K562 (cell line): ENCODE results near the gene IFNGR1. TPM values are rescaled to one million over a fixed set of nuclear protein-coding genes. Genes with fewer than 3 reads are reported as not detected.
A peak's percentile ranks its signal among the peaks of the same experiment; 100 is the strongest.

ENCODE experiments used
- ATF6 ChIP-seq: sonication (generic); formaldehyde crosslinking; IDR thresholded peaks from 2 replicates; pipeline ENCODE4 v1.4.0; 2020; ENCODE audit warnings: mild to moderate bottlenecking, missing genetic modification reagents
- CAMTA2 ChIP-seq: fragments of 250-450 bp; sonication (Bioruptor Pico); conservative IDR thresholded peaks from 2 replicates; pipeline ENCODE4 v1.5.1; 2022
- CBFA2T2 ChIP-seq: fragments of 450-650 bp; conservative IDR thresholded peaks from 2 replicates; pipeline ENCODE4 v1.6.1; 2017; ENCODE audit warnings: mild to moderate bottlenecking
- CREM ChIP-seq: IDR thresholded peaks from 2 replicates; pipeline ENCODE4 v1.6.1; 2014; ENCODE audit warnings: antibody characterized with exemption, low read depth
- EP400 ChIP-seq: fragments of 450-650 bp; IDR thresholded peaks from 2 replicates; pipeline ENCODE4 v1.6.1; 2017; ENCODE audit warnings: antibody characterized with exemption, mild to moderate bottlenecking, moderate library complexity
- FOS ChIP-seq: IDR thresholded peaks from 3 replicates; pipeline ENCODE4 v1.6.1; 2011; ENCODE audit not compliant: insufficient read length; ENCODE audit errors: extremely low read depth
- GABPB1 ChIP-seq: sonication (generic); formaldehyde crosslinking; IDR thresholded peaks from 2 replicates; pipeline ENCODE4 v1.8.0; 2022; ENCODE audit warnings: mild to moderate bottlenecking, missing genetic modification reagents
- HIVEP1 ChIP-seq: fragments of 250-450 bp; sonication (Bioruptor Pico); IDR thresholded peaks from 2 replicates; pipeline ENCODE4 v1.4.0; 2020; ENCODE audit warnings: mild to moderate bottlenecking
- HMG20B ChIP-seq: fragments of 250-450 bp; sonication (Bioruptor Pico); IDR thresholded peaks from 2 replicates; pipeline ENCODE4 v1.5.0; 2021; ENCODE audit warnings: mild to moderate bottlenecking
- HNRNPLL ChIP-seq: fragments of 200-400 bp; formaldehyde crosslinking; IDR thresholded peaks from 2 replicates; pipeline ENCODE4 v1.6.1; 2017; ENCODE audit warnings: low read length, low read depth, mild to moderate bottlenecking; ENCODE audit not compliant: poor library complexity, severe bottlenecking
- JUNB ChIP-seq: fragments of 450-650 bp; formaldehyde crosslinking; conservative IDR thresholded peaks from 2 replicates; pipeline ENCODE4 v1.4.0; 2020; ENCODE audit warnings: mild to moderate bottlenecking
- MTA3 ChIP-seq: fragments of 450-650 bp; formaldehyde crosslinking; IDR thresholded peaks from 2 replicates; pipeline ENCODE4 v1.6.1; 2017; ENCODE audit warnings: mild to moderate bottlenecking, borderline replicate concordance
- PHB2 ChIP-seq: fragments of 450-650 bp; IDR thresholded peaks from 2 replicates; pipeline ENCODE4 v1.6.1; 2017; ENCODE audit warnings: low read depth
- PML ChIP-seq: IDR thresholded peaks from 2 replicates; pipeline ENCODE4 v1.6.1; 2012; ENCODE audit warnings: low read length, inconsistent platforms
- RBM14 ChIP-seq: fragments of 200-400 bp; formaldehyde crosslinking; IDR thresholded peaks from 2 replicates; pipeline ENCODE4 v1.6.1; 2018; ENCODE audit warnings: low read depth, mild to moderate bottlenecking, low read length, moderate library complexity, borderline replicate concordance; ENCODE audit not compliant: insufficient read depth
- RBM34 ChIP-seq: fragments of 200-400 bp; formaldehyde crosslinking; IDR thresholded peaks from 2 replicates; pipeline ENCODE4 v1.6.1; 2018; ENCODE audit warnings: low read length, borderline replicate concordance; ENCODE audit not compliant: insufficient read depth
- SMAD4 ChIP-seq: fragments of 250-450 bp; sonication (Bioruptor Pico); conservative IDR thresholded peaks from 2 replicates; pipeline ENCODE4 v1.8.0; 2021; ENCODE audit warnings: inconsistent platforms, mild to moderate bottlenecking, moderate library complexity
- SMARCA4 ChIP-seq: fragments of 450-650 bp; IDR thresholded peaks from 2 replicates; pipeline ENCODE4 v1.6.1; 2016
- ZC3H8 ChIP-seq: fragments of 450-650 bp; IDR thresholded peaks from 2 replicates; pipeline ENCODE4 v1.6.1; 2017
- ZFP36 ChIP-seq: fragments of 150-350 bp; IDR thresholded peaks from 2 replicates; pipeline ENCODE4 v1.6.1; 2018; ENCODE audit warnings: low read length, low read depth; ENCODE audit not compliant: partially characterized antibody
- ZFX ChIP-seq: sonication (generic); formaldehyde crosslinking; IDR thresholded peaks from 2 replicates; pipeline ENCODE4 v1.8.0; 2022; ENCODE audit warnings: mild to moderate bottlenecking, missing genetic modification reagents, moderate library complexity
- ZKSCAN1 ChIP-seq: fragments of 150-350 bp; IDR thresholded peaks from 2 replicates; pipeline ENCODE4 v1.6.1; 2016; ENCODE audit warnings: low read depth, low read length
- ZNF282 ChIP-seq: sonication (generic); formaldehyde crosslinking; IDR thresholded peaks from 2 replicates; pipeline ENCODE4 v1.8.1; 2023; ENCODE audit warnings: missing genetic modification reagents
- ZNF764 ChIP-seq: fragments of 250-450 bp; sonication (Bioruptor Pico); IDR thresholded peaks from 2 replicates; pipeline ENCODE4 v1.4.0; 2020; ENCODE audit warnings: low read depth, mild to moderate bottlenecking, moderate library complexity
- polyA plus RNA-seq, 8 experiments: library from polyadenylated mRNA; depleted of rRNA in 4 of 8; stranded (reverse) in 5 of 8; unstranded in 3 of 8; fragments of >200 nt; fragmentation: Nextera tagmentation in 2 of 8; fragmentation: Illumina TruSeq in 1 of 8; extraction: Ambion mirVana in 2 of 8; extraction: Trizol in 1 of 8; gene quantifications; 2 replicates each; pipeline versions ENCODE4 v1.2.1 to v1.2.3, GENCODE V29; 2011 to 2014; ENCODE audit warnings: inconsistent platforms in 1 of 8, missing spikeins in 1 of 8
- total RNA-seq, 7 experiments: library from RNA; depleted of rRNA in 6 of 7; stranded (reverse); fragments of >200 nt in 6 of 7; fragmentation: Illumina TruSeq in 2 of 7; extraction: Trizol in 2 of 7; gene quantifications; 2 replicates each; pipeline versions ENCODE4 v1.2.1 to v1.2.3, GENCODE V29; 2011 to 2021; ENCODE audit warnings: low replicate concordance in 1 of 7
- TF ChIP-seq, protein P1 (sequence below), 3 experiments: IDR thresholded peaks in 2 of 3; conservative IDR thresholded peaks in 1 of 3; 2 replicates each; pipeline ENCODE4 v1.5.1; 2011 to 2012; ENCODE audit warnings: low read length in 3 of 3, mild to moderate bottlenecking in 3 of 3, control low read depth in 2 of 3, improper control_type of control experiment in 1 of 3, inconsistent platforms in 1 of 3, low read depth in 1 of 3, mixed read lengths in 1 of 3, moderate library complexity in 1 of 3; ENCODE audit not compliant: insufficient read depth in 2 of 3
- TF ChIP-seq, protein P2 (sequence below): IDR thresholded peaks from 2 replicates; pipeline ENCODE4 v1.6.1; 2016; ENCODE audit warnings: missing genetic modification characterization, missing compliant biosample characterization

Gene IFNGR1
- total and polyA plus RNA-seq, 9 of the 15 experiments (the other 6 are each of a cell fraction or from before 2014, with no cell fraction given), result 14.7 to 47.0 (median 26.7) TPM

GRCh38 chr6:137170266-137171052 lies 48.7 kb downstream of the IFNGR1 start (continued):
- TF ChIP-seq, protein P1, sequence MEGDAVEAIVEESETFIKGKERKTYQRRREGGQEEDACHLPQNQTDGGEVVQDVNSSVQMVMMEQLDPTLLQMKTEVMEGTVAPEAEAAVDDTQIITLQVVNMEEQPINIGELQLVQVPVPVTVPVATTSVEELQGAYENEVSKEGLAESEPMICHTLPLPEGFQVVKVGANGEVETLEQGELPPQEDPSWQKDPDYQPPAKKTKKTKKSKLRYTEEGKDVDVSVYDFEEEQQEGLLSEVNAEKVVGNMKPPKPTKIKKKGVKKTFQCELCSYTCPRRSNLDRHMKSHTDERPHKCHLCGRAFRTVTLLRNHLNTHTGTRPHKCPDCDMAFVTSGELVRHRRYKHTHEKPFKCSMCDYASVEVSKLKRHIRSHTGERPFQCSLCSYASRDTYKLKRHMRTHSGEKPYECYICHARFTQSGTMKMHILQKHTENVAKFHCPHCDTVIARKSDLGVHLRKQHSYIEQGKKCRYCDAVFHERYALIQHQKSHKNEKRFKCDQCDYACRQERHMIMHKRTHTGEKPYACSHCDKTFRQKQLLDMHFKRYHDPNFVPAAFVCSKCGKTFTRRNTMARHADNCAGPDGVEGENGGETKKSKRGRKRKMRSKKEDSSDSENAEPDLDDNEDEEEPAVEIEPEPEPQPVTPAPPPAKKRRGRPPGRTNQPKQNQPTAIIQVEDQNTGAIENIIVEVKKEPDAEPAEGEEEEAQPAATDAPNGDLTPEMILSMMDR (IDR thresholded peaks at IDR 0.05 in 2 of 3, conservative IDR thresholded peaks at IDR 0.05 in 1 of 3; ENCODE audit: insufficient read depth in 2 of 3, low read depth in 1 of 3, low read length in 3 of 3), result no peak
- TF ChIP-seq PML (no peak), ZC3H8 (no peak), FOS (no peak), RBM14 (no peak), CREM (no peak), HIVEP1 (peak; percentile 88), GABPB1 (CRISPR knock-in tag) (no peak), ZFP36 (no peak), CAMTA2 (CRISPR knock-in tag) (no peak), RBM34 (no peak), PHB2 (no peak), ZNF764 (no peak), SMAD4 (peak; percentile 84), MTA3 (0 out of 2 replicates have a peak, but pooled peaks have one; percentile 52), SMARCA4 (peak; percentile 88), CBFA2T2 (peak; percentile 72), ZKSCAN1 (no peak), JUNB (no peak), EP400 (0 out of 2 replicates have a peak, but pooled peaks have one; percentile 37), ATF6 (no peak), ZNF282 (CRISPR knock-in tag) (no peak), HNRNPLL (no peak), ZFX (CRISPR knock-in tag) (peak; percentile 54; the same call in 1 of the 2 replicates), HMG20B (no peak)
- TF ChIP-seq, protein P2, sequence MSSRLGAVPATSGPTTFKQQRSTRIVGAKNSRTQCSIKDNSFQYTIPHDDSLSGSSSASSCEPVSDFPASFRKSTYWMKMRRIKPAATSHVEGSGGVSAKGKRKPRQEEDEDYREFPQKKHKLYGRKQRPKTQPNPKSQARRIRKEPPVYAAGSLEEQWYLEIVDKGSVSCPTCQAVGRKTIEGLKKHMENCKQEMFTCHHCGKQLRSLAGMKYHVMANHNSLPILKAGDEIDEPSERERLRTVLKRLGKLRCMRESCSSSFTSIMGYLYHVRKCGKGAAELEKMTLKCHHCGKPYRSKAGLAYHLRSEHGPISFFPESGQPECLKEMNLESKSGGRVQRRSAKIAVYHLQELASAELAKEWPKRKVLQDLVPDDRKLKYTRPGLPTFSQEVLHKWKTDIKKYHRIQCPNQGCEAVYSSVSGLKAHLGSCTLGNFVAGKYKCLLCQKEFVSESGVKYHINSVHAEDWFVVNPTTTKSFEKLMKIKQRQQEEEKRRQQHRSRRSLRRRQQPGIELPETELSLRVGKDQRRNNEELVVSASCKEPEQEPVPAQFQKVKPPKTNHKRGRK (tag), result no peak
